ENCODE results near the gene CCNY.
A peak's percentile ranks its signal among the peaks of the same experiment; 100 is the strongest.
"Not testable (repeated sequence)": the region's sequence is repeated elsewhere in the genome, so short reads cannot be mapped to it uniquely, and the experiment has no call there.

CCNY gene

GRCh38 chr10:35336084-35336831 is at the start of gene CCNY:
CCNY (plus strand) TSS chr10:35336509; CDS start chr10:35337054, 545 bp downstream.
- DNase-seq, result peak; percentile 12

GRCh38 chr10:35289198-35289597 is 47.1 kb upstream of the CCNY start:
- no peak for DNase-seq

DNA sequence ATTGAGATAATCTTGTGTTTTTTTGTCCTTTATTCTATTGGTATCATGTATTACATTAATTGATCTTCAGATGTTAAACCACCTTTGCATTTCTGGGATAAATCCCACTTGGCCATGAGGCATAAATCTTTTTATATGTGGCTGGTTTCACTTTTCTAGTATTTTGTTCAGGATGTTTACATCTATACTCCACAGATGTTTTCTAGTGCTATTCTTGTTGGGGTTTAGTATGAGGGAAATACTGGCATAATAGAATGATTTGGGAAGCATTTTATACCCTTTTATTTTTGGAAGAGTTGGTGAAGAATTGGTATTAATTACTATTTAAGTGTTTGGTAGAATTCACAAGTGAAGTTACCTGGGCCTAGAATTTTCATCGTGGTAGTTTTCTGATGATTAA is 41.8 kb upstream of the CCNY start:
- DNase-seq, result no peak

DNA sequence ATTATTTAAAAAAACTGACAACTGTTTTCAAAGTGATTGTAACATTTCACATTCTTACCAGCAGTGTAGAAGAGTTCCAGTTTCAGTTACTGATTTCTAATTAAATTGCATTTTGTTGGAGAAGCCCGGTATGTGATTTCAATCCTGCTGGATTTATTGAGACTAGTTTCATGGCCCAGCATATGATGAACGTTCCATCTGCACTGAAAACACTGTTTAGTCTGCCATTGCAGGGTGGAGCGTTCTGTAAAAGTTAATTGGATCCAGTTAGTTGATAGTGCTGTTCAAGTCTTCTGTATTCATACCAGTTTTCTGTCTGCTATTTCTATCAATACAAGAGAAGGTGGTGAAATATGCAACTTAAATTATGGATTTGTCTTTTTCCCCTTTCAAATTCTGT is 37.3 kb upstream of the CCNY start:
- no peak for DNase-seq

- DNase-seq, result no peak
These were observed 36.1 kb upstream of the CCNY start for GRCh38 chr10:35300063-35300699.

- DNase-seq, result no peak
These were observed 31.7 kb upstream of the CCNY start for GRCh38 chr10:35304649-35305048.

DNA sequence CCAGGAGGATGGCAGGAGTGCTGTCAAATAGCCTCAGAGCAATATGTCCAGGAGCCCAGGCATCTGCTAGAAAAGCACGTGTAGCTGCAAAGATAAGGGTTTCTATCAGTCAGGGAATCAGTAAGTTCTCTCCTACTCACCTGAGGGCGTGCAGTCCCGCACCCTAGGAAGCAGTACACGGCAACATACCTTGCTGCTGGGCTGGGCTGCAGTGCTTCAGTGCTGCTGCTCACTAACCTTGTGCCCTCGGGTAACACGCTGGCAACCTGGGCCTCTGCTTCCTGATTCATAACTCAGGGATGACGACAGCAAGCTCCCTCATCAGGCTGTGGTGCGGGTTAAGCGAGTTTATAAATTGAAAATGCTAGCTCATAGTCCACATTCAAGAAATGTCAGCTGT is 29.5 kb upstream of the CCNY start:
- no peak for DNase-seq

DNA sequence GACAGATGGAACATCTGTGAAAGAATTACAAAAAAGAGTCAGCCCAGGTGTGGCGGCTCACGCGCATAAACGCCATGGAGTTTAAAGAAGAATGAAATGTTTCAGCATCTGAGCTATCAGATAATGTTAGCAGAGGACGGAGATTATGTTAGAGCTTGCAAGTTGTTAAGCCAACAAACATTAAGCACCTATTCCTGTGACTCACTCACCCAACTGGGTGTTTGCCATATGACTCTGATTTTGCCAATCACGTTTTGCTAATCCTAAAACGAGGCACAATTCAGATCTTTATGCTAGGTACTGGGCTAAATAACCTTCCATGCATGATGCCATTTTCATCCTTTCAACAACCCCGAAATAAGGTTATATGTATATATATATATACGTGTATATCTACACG is 29.0 kb upstream of the CCNY start:
- no peak for DNase-seq

GRCh38 chr10:35308809-35309208 is 27.5 kb upstream of the CCNY start:
- DNase-seq, result no peak

GRCh38 chr10:35314142-35314541 is 22.2 kb upstream of the CCNY start:
- not testable (repeated sequence) for DNase-seq

- not testable (repeated sequence) for DNase-seq
These were observed 21.1 kb upstream of the CCNY start for GRCh38 chr10:35315235-35315634.

DNA sequence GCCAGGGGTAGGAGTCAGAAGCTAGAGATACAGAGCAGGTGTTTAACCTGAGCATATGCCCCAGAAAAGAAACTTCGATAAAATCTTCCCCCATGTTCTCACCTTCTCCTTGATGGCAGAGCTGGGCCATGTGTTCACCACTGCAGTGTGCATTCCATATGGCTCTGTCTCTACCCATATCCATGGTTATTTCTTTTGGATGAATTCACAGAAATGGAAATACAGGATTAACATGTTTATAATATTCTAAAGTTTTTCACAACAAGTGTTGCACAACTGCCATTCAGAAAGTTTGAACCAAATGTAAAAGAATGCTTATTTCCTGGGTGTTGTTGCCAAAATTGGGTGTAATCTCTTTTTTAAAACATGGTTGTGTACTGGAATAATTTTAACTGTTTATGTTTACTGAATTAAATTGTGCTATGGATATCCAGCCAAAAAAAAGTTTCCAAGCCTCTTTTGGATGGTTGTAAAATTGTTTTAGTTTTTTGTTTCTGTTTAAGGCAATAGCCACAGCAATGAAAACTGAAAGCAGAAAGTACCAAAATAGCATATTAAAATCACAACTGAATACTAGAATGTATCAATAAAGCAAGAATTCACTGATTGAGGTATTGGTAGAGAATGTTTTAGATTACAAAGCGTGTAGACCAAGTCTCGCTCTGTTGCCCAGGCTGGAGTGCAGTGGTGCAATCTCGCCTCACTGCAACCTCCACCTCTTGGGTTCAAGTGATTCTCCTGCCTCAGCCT is 19.9 kb upstream of the CCNY start:
- no peak for DNase-seq

DNA sequence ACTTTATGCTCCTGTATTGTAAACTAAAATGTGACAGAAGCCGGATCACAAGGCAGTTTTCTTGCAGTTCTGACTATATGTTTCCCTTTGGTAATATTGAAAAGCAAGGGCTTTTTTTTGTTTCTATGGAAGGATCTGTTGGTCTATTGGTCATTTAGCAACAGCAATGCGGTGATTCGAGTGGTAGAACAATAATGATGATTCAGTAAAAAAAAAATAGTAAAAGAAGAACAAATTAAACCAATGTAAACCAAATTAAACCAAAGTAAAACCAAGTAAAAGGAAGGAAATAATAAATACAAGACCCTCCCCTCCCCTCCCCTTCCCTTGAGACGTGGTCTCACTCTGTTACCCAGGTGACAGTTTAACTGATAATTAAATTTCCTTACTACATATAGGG is 17.8 kb upstream of the CCNY start:
- DNase-seq, result no peak

- DNase-seq, result no peak
These were observed 16.0 kb upstream of the CCNY start for GRCh38 chr10:35320341-35320740.

GRCh38 chr10:35322636-35323035 is 13.7 kb upstream of the CCNY start:
- no peak for DNase-seq

- DNase-seq, result no peak
These were observed 12.1 kb upstream of the CCNY start for GRCh38 chr10:35324196-35324595.

- no peak for DNase-seq
These were observed 9.7 kb upstream of the CCNY start for GRCh38 chr10:35326466-35327235.

GRCh38 chr10:35327790-35328403 is 8.4 kb upstream of the CCNY start:
- DNase-seq, result no peak

GRCh38 chr10:35328404-35329037 is 7.8 kb upstream of the CCNY start:
- DNase-seq, result no peak

- no peak for DNase-seq
These were observed 6.8 kb upstream of the CCNY start for GRCh38 chr10:35329520-35329919.

GRCh38 chr10:35331894-35332640 is 4.2 kb upstream of the CCNY start:
- no peak for DNase-seq

All from NK-92 treated with Interleukin-12 subunit alpha and Interleukin-12 subunit beta, amount 100 ng/mL, for 24 hours (cell line).